GM21447 (cell line): ENCODE measurements around the gene GMDS.

Experiments used
- ATAC-seq: cut with Tn5 transposase; IDR thresholded peaks from one replicate; pipeline ENCODE4 v1.9.1; 2021; ENCODE audit not compliant: unreplicated experiment

Gene GMDS

GRCh38 chr6:2053691-2054090 lies 191.7 kb downstream of the GMDS start:
- no peak for ATAC-seq

GRCh38 chr6:2047855-2048254 lies 197.6 kb downstream of the GMDS start:
- no peak for ATAC-seq

GRCh38 chr6:2044192-2044591 lies 201.2 kb downstream of the GMDS start:
- ATAC-seq: no peak

GRCh38 chr6:2042956-2043648 lies 202.3 kb downstream of the GMDS start:
- no peak for ATAC-seq

GRCh38 chr6:2038092-2038491 lies 207.3 kb downstream of the GMDS start:
- ATAC-seq: no peak

GRCh38 chr6:2037237-2037926 lies 208.0 kb downstream of the GMDS start:
- no peak for ATAC-seq

GRCh38 chr6:2036710-2037023 lies 208.7 kb downstream of the GMDS start:
- ATAC-seq: no peak

- ATAC-seq: no peak
Observed at GRCh38 chr6:2035826-2036709, 209.3 kb downstream of the GMDS start.

GRCh38 chr6:2035046-2035445 lies 210.4 kb downstream of the GMDS start:
- no peak for ATAC-seq

- ATAC-seq: no peak
Observed at GRCh38 chr6:2034256-2034655, 211.1 kb downstream of the GMDS start.

GRCh38 chr6:2033544-2033943 lies 211.9 kb downstream of the GMDS start:
- ATAC-seq: no peak

GRCh38 chr6:2030682-2031244 lies 214.6 kb downstream of the GMDS start:
- no peak for ATAC-seq

- ATAC-seq: no peak
Observed at GRCh38 chr6:2029952-2030351, 215.5 kb downstream of the GMDS start.

- no peak for ATAC-seq
Observed at GRCh38 chr6:2029130-2029794, 216.1 kb downstream of the GMDS start.

- peak; percentile 83 for ATAC-seq
Observed at GRCh38 chr6:2028457-2029038, 216.9 kb downstream of the GMDS start.

GRCh38 chr6:2026133-2026532 lies 219.3 kb downstream of the GMDS start:
- no peak for ATAC-seq

GRCh38 chr6:2021713-2022125 lies 223.7 kb downstream of the GMDS start:
- ATAC-seq: no peak

- no peak for ATAC-seq
Observed at GRCh38 chr6:2020909-2021308, 224.5 kb downstream of the GMDS start.

- no peak for ATAC-seq
Observed at GRCh38 chr6:2019051-2019450, 226.4 kb downstream of the GMDS start.

GRCh38 chr6:2016040-2016439 lies 229.4 kb downstream of the GMDS start:
- no peak for ATAC-seq
